ES-I3 (cell line): ENCODE results near the gene MYLIP.

Experiments
- H3K36me3 ChIP-seq: 2 replicates; pipeline ENCODE4 v1.6.1; 2013; ENCODE audit warnings: mild to moderate bottlenecking, low read length, control low read depth, moderate library complexity; ENCODE audit not compliant: insufficient read depth
- H3K4me1 ChIP-seq: 2 replicates; pipeline ENCODE4 v1.6.1; 2013; ENCODE audit warnings: mild to moderate bottlenecking, control low read depth, low read length; ENCODE audit not compliant: insufficient read depth
- H3K9ac ChIP-seq: 2 replicates; pipeline ENCODE4 v1.6.1; 2013; ENCODE audit warnings: low read depth, mild to moderate bottlenecking, low read length, moderate library complexity
- H3K9me3 ChIP-seq: 2 replicates; pipeline ENCODE4 v1.6.1; 2013; ENCODE audit warnings: mild to moderate bottlenecking, low read length, moderate library complexity; ENCODE audit not compliant: control insufficient read depth, insufficient read depth

The MYLIP gene

DNA sequence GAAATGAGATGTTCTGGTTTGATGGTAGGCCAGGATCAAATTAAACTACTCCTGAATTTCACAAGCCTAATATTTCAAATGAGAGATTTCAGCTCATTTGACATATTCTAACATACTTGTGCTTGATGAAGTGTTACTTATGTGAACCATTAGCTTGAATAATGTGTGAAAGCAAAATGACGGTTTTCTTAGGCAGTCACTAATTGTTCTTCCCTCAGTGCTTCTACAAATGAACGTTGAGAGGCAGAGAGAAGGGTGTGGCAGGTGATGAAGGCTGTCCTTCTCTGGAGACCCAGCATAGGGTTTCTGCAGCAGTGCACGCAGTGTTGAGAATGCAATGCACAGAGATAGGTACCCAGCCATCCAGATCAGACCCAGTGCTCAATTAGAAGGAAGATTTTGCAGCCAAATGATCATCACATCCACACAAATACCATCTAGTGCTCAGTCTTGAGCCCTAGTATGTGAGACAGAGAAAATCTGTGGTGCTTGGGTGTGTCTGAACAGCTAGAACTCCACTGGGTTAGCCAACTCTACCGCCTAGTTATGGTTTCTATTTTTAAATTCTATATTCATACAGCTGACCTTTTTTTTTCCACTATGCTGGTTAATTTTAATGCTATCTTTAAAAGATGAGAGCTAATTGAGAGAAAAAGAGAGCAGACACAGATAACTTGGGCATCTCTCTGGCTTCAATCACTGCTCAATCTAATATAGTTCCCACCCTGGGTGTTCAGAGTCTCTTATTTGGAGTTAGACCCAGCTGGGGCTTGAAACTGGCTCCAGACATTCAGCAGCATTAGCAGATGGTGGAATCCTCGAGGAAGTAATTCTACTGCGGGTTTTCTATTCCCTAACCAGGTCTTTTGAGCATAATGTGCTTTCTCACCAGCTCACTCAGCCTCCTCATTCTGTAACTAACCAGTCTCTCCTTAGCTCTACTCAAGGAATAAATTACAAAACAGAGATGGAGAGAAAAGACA is 4.4 kb upstream of the MYLIP start:
- H3K4me1 ChIP-seq: no peaks in the 10 kb centered on the region
- H3K9me3 ChIP-seq: no peaks in the 10 kb centered on the region
- no peaks in the 10 kb centered on the region for H3K36me3 ChIP-seq
- no peak overlapping the region for H3K9ac ChIP-seq

- H3K9ac ChIP-seq: no peak overlapping the region
- H3K4me1 ChIP-seq: peaks cover 5% of the 10 kb centered on the region
- H3K36me3 ChIP-seq: no peaks in the 10 kb centered on the region
- no peaks in the 10 kb centered on the region for H3K9me3 ChIP-seq
Measured at GRCh38 chr6:16126056-16126455, 2.8 kb upstream of the MYLIP start.

DNA sequence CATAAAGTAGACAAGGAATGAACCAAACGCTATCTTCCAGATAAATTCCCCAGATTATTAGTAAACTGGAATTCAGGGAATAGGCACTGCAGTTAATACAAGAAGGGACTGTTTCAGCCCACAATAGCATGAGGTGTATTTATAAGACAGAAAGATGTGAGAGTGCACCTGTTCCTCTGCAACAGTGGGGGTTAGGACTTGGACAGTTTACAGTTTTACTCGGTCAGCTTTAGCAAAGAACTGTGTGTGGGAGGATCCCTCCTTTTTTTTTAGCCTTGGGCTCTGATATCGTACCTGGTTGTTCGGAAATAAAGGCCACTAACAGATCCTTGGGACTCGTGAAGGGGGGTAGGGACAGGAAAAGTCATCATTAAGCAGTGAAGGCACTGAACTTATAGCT is 2.0 kb upstream of the MYLIP start:
- H3K9ac ChIP-seq: no peak overlapping the region
- H3K36me3 ChIP-seq: no peaks in the 10 kb centered on the region
- peaks cover 12% of the 10 kb centered on the region for H3K4me1 ChIP-seq
- H3K9me3 ChIP-seq: no peaks in the 10 kb centered on the region

- peaks cover 12% of the 10 kb centered on the region for H3K4me1 ChIP-seq
- no peaks in the 10 kb centered on the region for H3K36me3 ChIP-seq
- no peaks in the 10 kb centered on the region for H3K9me3 ChIP-seq
- H3K9ac ChIP-seq: no peak overlapping the region
Measured at GRCh38 chr6:16127471-16127870, 1.4 kb upstream of the MYLIP start.

DNA sequence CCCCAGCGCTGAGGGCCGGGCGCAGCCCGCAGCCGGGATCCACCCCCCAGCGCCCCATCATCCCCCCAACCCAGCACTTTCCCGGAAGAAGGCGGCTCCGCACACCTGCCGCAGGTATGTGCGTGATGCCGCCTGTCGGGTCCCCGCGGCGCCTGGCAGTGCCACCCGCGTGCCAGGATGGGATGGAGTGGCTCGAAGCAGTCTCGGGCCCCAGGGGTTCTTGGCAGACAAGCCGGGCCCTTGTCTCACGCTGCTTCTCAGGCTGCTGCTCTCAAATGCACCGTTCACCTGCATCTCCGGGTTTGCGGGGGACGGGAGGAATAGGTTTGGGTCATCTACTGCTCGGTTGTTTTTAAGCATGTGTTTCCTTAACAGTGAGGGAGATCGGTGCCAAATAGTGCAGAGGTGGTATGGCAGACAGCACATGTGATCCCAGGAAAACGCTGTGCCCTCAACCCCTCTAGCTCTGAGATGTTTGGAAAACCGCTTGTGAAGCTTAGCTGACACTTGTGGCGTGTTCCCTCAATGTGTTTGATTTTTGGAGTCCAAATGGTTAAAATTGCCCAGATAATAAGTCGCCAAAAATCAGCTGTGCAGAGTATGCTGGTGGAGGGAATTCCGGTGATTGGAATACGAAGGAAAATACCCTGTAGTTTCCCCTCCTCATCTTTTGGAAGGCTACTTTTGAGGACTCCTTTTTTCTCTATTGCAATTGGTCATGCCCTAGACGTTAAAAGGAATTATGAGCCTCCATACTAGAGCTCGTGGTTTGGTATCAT is 926 bp downstream of the MYLIP start:
- Histone ChIP-seq H3K9ac (peak overlapping the region; percentile 94), H3K36me3 (no peaks in the 10 kb centered on the region), H3K9me3 (no peaks in the 10 kb centered on the region), H3K4me1 (peaks cover 16% of the 10 kb centered on the region)

- H3K4me1 ChIP-seq: peaks cover 19% of the 10 kb centered on the region
- no peaks in the 10 kb centered on the region for H3K36me3 ChIP-seq
- H3K9me3 ChIP-seq: no peaks in the 10 kb centered on the region
- H3K9ac ChIP-seq: peak overlapping the region; percentile 94
Measured at GRCh38 chr6:16130437-16130891, 1.6 kb downstream of the MYLIP start.

DNA sequence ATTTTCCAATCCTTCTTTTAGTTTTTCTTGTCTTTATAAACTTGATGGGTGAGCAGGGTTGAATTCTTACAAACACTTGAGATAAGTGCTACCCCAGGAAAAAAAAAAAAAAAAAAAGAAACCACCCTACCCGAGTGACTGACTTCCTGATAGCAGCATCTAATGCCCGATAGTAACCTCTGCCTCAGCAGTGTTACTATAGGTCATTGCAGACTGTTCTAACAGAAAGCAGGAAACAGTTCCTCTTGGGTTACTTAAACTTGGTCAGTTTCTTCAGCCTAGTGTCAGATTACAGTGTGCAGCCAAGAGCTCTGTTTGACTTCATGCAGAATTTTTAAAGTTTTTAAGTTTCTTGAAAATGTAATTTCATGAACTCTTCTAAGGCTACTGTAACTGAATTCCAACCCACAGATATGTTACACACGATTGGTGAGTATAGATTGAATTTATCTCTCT is 2.1 kb downstream of the MYLIP start:
- H3K9ac ChIP-seq: peak overlapping the region; percentile 94; the same call in 1 of the 2 replicates
- H3K36me3 ChIP-seq: no peaks in the 10 kb centered on the region
- H3K4me1 ChIP-seq: peaks cover 19% of the 10 kb centered on the region
- H3K9me3 ChIP-seq: no peaks in the 10 kb centered on the region

DNA sequence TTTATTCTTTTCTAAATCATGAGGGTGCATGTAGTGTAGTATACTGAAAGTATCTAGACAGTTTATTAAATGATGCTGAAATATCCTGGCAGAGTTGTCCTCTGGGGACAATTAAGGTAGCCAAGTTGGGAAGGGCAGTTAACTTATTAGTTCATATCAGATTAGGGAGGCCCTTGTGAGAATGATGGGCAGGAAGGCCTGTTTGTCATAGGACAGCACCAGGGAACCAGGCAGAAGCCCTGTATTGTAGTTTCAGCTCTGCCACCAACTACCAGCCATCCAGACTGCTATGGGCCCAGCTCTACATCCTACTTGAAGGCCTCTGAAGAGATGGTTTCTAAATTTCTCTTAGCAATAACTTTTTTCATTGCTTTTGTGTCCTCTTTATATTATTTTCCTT is 4.0 kb downstream of the MYLIP start:
- H3K9me3 ChIP-seq: no peaks in the 10 kb centered on the region
- no peak overlapping the region for H3K9ac ChIP-seq
- peaks cover 19% of the 10 kb centered on the region for H3K4me1 ChIP-seq
- no peaks in the 10 kb centered on the region for H3K36me3 ChIP-seq

DNA sequence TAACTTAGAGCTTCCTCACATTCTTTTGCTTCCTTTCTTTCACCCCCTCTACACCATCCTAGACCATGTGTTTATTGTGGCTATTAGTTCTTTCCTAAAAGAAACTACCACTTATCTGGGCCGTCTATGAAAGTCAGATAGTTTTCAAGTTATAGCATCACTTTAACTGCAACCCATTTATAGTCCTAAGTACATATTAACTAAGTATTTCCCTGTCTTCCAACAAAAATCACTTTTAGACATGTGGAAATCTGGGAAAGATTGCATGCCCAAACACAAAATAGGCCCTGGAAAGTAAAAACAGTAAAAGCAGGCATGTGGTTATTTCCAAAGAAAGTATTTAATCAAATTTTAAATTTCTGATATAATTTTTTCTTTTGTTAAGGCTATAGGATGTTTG is 5.5 kb downstream of the MYLIP start:
- Histone ChIP-seq H3K9me3 (no peaks in the 10 kb centered on the region), H3K36me3 (no peaks in the 10 kb centered on the region), H3K4me1 (peaks cover 19% of the 10 kb centered on the region), H3K9ac (no peak overlapping the region)

GRCh38 chr6:16135066-16135465 is 6.2 kb downstream of the MYLIP start:
- H3K9ac ChIP-seq: no peak overlapping the region
- H3K9me3 ChIP-seq: no peaks in the 10 kb centered on the region
- no peaks in the 10 kb centered on the region for H3K36me3 ChIP-seq
- peaks cover 19% of the 10 kb centered on the region for H3K4me1 ChIP-seq

DNA sequence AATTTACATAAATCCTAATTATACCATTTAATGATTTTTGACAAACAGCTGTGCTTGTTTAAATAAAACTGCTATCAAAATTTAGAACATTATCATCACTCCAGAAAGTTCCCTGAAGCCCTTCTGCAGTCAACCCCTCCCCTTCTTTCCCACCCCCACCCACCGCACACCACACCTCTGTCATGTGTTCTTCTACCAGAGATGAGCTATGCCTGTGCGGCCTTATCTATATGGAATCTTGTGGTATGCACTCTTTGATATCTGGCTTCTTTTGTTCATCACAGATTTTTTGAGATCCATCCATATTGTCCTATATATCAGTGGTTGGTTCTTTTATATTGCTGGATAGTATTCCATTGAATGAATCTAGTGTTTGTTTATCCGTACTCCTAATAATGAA is 7.2 kb downstream of the MYLIP start:
- H3K4me1 ChIP-seq: peaks cover 13% of the 10 kb centered on the region
- no peak overlapping the region for H3K9ac ChIP-seq
- H3K9me3 ChIP-seq: no peaks in the 10 kb centered on the region
- no peaks in the 10 kb centered on the region for H3K36me3 ChIP-seq

- no peak overlapping the region for H3K9ac ChIP-seq
- peaks cover 4% of the 10 kb centered on the region for H3K36me3 ChIP-seq
- H3K4me1 ChIP-seq: peaks cover 8% of the 10 kb centered on the region; the same call in 1 of the 2 replicates
- no peaks in the 10 kb centered on the region for H3K9me3 ChIP-seq
Measured at GRCh38 chr6:16136621-16137450, 8.0 kb downstream of the MYLIP start.

DNA sequence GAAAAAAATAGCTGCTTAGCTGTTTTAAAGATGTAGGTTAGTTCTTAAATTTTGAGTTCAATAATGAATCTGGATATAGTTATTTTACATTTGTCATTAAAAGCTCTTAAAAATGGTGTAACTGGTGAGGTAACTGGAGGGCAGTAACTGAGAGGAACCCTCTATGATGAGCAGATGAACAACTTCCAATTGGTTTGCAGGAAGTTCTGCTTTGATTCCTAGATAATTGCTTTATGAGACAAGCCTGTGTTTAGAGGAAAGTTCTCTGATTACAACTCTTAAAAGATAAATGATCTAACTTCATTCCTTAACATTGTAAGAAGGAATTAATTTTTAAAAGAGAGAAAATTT is 8.5 kb downstream of the MYLIP start:
- Histone ChIP-seq H3K9me3 (no peaks in the 10 kb centered on the region), H3K9ac (no peak overlapping the region), H3K4me1 (peaks cover 8% of the 10 kb centered on the region; the same call in 1 of the 2 replicates), H3K36me3 (peaks cover 4% of the 10 kb centered on the region)

GRCh38 chr6:16139556-16139955 is 10.7 kb downstream of the MYLIP start:
- no peak overlapping the region for H3K9ac ChIP-seq
- H3K9me3 ChIP-seq: no peaks in the 10 kb centered on the region
- peaks cover 17% of the 10 kb centered on the region for H3K36me3 ChIP-seq
- peaks cover 6% of the 10 kb centered on the region; the same call in 1 of the 2 replicates for H3K4me1 ChIP-seq
